Measurements from ENCODE around the gene RREB1. TPM values are rescaled to one million over a fixed set of nuclear protein-coding genes. Genes with fewer than 3 reads are reported as not detected.

The RREB1 gene
- total RNA-seq, 4 donors from 2014 or later, result 73.9 to 214 (median 107) TPM

- Histone ChIP-seq H3K36me3 (peaks cover 0 to 26% (median 8%) of the 10 kb centered on the region in 4 donors), H3K4me1 (peaks cover 8 to 42% (median 28%) of the 10 kb centered on the region in 4 donors), H3K9me3 (no peaks in the 10 kb centered on the region), H3K4me3 (no peak overlapping the region), H3K27ac (peak overlapping the region; percentile 73 to 76 (median 75)), H3K27me3 (no peaks in the 10 kb centered on the region)
- peak; percentile 40 for DNase-seq
- TF ChIP-seq POLR2A (IDR thresholded peaks at IDR 0.05) (no peak), CTCF (IDR thresholded peaks at IDR 0.05) (peak; percentile 85 to 92 (median 88)), EP300 (IDR thresholded peaks at IDR 0.05; ENCODE audit: low read depth) (no peak)
- 10 to 11% methylated on average over 2 to 7 of the region's 7 CpGs for WGBS, 2 donors (ENCODE audit: low coverage in 1 of 2)
- intact Hi-C loops (cut with DNase I; ENCODE audit: low total_unique reads), result loop anchor here (5.0 kb wide), 1 partner anchor 136 kb away; the partner anchor contains the start of gene RREB1
- in situ Hi-C loops (cut with MboI; ENCODE audit: low pct_ligation_motif_present in 1 of 4, low pct_unique_long_range_greater_than_20kb in 1 of 4, low sequenced_read_pairs in 3 of 4), result loop anchor here (10.0 to 25.0 kb wide), 5 partner anchors 131 to 569 kb away; partner anchors contain the start of gene RREB1 (in 1 of the 4)
Observed at GRCh38 chr6:7243179-7243981, 135.6 kb downstream of the RREB1 start.

GRCh38 chr6:7245668-7246393 is 138.1 kb downstream of the RREB1 start:
- DNase-seq, result no peak
- intact Hi-C loops (cut with DNase I; ENCODE audit: low total_unique reads) (no loop called here), in situ Hi-C loops (cut with MboI; ENCODE audit: low pct_ligation_motif_present in 1 of 4, low pct_unique_long_range_greater_than_20kb in 1 of 4, low sequenced_read_pairs in 3 of 4) (loop anchor here (10.0 to 25.0 kb wide), 5 partner anchors 134 to 571 kb away; partner anchors contain the start of gene RREB1 (in 1 of the 4))
- peaks cover 8 to 37% (median 26%) of the 10 kb centered on the region in 4 donors for H3K4me1 ChIP-seq
- no peak overlapping the region for H3K27ac ChIP-seq
- H3K9me3 ChIP-seq, result no peaks in the 10 kb centered on the region
- WGBS, 2 donors (ENCODE audit: low coverage in 1 of 2), result 94% methylated on average over 15 of the region's 15 CpGs; no CpG with 5 or more reads in 1 of the 2 donors
- TF ChIP-seq POLR2AphosphoS5 (IDR thresholded peaks at IDR 0.05) (peak in 1 of 3 donors; percentile 6), EP300 (IDR thresholded peaks at IDR 0.05; ENCODE audit: low read depth) (no peak), POLR2A (IDR thresholded peaks at IDR 0.05) (no peak)
- no peak overlapping the region for H3K4me3 ChIP-seq
- peaks cover 0 to 43% (median 18%) of the 10 kb centered on the region in 4 donors for H3K36me3 ChIP-seq
- H3K27me3 ChIP-seq, result no peaks in the 10 kb centered on the region

DNA sequence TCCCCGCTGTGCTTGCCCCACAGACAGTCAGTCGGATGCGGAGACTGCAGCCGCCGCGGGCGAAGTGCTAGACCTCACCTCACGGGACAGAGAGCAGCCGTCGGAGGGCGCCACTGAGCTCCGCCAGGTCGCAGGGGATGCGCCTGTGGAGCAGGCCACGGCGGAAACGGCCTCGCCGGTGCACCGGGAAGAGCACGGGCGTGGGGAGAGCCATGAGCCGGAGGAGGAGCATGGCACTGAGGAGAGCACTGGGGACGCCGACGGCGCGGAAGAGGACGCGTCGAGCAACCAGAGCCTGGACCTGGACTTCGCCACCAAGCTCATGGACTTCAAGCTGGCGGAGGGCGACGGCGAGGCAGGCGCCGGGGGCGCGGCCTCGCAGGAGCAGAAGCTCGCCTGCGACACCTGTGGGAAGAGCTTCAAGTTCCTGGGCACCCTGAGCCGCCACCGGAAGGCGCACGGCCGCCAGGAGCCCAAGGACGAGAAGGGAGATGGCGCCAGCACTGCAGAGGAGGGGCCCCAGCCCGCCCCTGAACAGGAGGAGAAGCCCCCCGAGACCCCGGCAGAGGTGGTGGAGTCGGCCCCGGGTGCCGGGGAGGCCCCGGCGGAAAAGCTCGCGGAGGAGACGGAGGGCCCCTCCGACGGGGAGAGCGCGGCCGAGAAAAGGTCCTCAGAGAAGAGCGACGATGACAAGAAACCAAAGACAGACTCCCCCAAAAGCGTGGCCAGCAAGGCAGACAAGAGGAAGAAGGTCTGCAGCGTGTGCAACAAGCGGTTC is 138.8 kb downstream of the RREB1 start:
- Histone ChIP-seq H3K27ac (no peak overlapping the region), H3K4me3 (no peak overlapping the region), H3K9me3 (no peaks in the 10 kb centered on the region), H3K27me3 (no peaks in the 10 kb centered on the region), H3K36me3 (peaks cover 0 to 43% (median 18%) of the 10 kb centered on the region in 4 donors), H3K4me1 (peaks cover 8 to 31% (median 22%) of the 10 kb centered on the region in 4 donors)
- TF ChIP-seq POLR2A (IDR thresholded peaks at IDR 0.05), result no peak
- no peak for TF ChIP-seq CTCF (IDR thresholded peaks at IDR 0.05)
- no peak for TF ChIP-seq POLR2AphosphoS5 (IDR thresholded peaks at IDR 0.05)
- TF ChIP-seq EP300 (IDR thresholded peaks at IDR 0.05; ENCODE audit: low read depth), result no peak
- DNase-seq, result no peak
- in situ Hi-C loops (cut with MboI; ENCODE audit: low pct_ligation_motif_present in 1 of 4, low pct_unique_long_range_greater_than_20kb in 1 of 4, low sequenced_read_pairs in 3 of 4) (loop anchor here (10.0 to 25.0 kb wide), 5 partner anchors 134 to 572 kb away; partner anchors contain the start of gene RREB1 (in 1 of the 4)), intact Hi-C loops (cut with DNase I; ENCODE audit: low total_unique reads) (no loop called here)
- 95 to 100% methylated on average over 2 to 71 of the region's 71 CpGs for WGBS, 2 donors (ENCODE audit: low coverage in 1 of 2)

DNA sequence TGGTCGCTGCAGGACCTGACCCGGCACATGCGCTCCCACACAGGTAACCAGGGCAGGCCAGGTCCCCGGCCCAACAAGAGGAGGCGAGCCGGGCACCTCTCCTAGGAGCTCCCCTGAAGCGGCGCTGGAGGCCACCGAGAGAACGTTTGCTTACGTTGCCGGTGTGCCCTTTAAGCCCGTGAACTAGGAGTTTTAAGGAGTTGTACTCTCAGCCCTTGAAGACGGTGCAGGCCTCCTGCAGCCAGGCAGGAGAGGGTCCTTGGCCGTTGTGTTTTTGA is 139.4 kb downstream of the RREB1 start:
- peaks cover 0 to 43% (median 18%) of the 10 kb centered on the region in 4 donors for H3K36me3 ChIP-seq
- H3K27me3 ChIP-seq, result no peaks in the 10 kb centered on the region
- intact Hi-C loops (cut with DNase I; ENCODE audit: low total_unique reads), result no loop called here
- H3K4me1 ChIP-seq, result peaks cover 8 to 26% (median 17%) of the 10 kb centered on the region in 4 donors
- WGBS, 2 donors (ENCODE audit: low coverage in 1 of 2), result 94% methylated on average over 15 of the region's 15 CpGs; no CpG with 5 or more reads in 1 of the 2 donors
- in situ Hi-C loops (cut with MboI; ENCODE audit: low pct_ligation_motif_present in 1 of 4, low pct_unique_long_range_greater_than_20kb in 1 of 4, low sequenced_read_pairs in 3 of 4), result loop anchor here (10.0 to 25.0 kb wide), 5 partner anchors 135 to 572 kb away; partner anchors contain the start of gene RREB1 (in 1 of the 4)
- no peak for DNase-seq
- no peaks in the 10 kb centered on the region for H3K9me3 ChIP-seq
- no peak overlapping the region for H3K27ac ChIP-seq
- no peak for TF ChIP-seq POLR2A (IDR thresholded peaks at IDR 0.05)
- H3K4me3 ChIP-seq, result no peak overlapping the region

Measured in transverse colon (tissue), 4 donors.